Jurkat, Clone E6-1 (cell line): ENCODE results near the gene TNRC6B.
"Not testable (repeated sequence)": the region's sequence is repeated elsewhere in the genome, so short reads cannot be mapped to it uniquely, and the experiment has no call there.

Experiments used
- DNase-seq: peaks from one replicate; pipeline ENCODE4 v3.0.0-alpha.2; 2011; ENCODE audit warnings: low read depth, low spot score
- H3K4me3 ChIP-seq: 2 replicates; pipeline ENCODE4 v1.5.1; 2011; ENCODE audit warnings: mild to moderate bottlenecking, low read length, control low read depth, moderate library complexity

Gene TNRC6B

DNA sequence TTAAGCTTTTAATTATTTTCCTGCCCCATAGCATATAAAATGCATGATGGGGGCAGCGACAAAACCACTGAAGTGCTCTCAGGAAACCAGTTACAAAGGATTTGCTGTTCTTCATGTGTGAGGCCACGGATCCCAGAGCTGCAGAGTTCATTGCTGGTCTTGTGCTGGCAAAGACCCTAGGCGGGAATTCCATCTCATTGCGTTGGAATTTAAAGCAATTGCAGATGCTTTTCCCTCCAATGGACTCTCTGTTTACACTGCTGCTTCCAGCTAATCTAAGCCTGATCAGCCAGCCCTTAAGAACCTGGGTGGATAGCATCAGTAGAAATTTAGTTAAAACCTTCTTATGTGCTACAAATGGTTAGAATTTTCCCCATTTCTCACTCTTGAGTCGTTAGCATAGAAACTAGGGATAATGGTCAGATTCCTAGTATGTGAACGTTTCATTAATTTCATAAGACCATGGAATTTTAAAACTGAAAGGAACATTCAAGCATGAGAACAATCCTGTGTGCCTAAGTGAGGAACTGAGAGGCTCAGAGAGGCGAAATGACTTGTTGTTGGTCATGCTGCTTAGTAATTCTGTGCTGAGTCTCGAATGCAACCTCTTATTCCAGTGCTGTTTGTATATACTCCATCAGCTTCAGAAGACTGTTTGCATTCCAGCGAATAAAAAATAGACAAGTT is 132.5 kb downstream of the TNRC6B start:
- H3K4me3 ChIP-seq, result no peak overlapping the region
- DNase-seq, result no peak

DNA sequence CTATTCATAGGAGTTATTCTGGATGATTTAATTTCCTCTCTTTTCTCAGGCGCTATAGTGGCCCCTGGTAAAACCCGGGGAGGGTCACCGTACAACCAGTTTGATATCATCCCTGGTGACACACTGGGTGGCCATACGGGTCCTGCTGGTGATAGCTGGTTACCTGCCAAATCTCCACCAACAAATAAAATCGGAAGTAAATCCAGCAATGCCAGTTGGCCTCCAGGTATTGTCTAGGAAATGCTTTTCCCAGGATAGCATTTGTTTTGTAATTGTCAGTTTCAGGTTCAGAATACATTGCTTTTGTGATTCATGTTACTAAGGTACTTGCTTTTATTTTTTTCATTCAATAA is 133.0 kb downstream of the TNRC6B start:
- H3K4me3 ChIP-seq, result no peak overlapping the region
- no peak for DNase-seq

DNA sequence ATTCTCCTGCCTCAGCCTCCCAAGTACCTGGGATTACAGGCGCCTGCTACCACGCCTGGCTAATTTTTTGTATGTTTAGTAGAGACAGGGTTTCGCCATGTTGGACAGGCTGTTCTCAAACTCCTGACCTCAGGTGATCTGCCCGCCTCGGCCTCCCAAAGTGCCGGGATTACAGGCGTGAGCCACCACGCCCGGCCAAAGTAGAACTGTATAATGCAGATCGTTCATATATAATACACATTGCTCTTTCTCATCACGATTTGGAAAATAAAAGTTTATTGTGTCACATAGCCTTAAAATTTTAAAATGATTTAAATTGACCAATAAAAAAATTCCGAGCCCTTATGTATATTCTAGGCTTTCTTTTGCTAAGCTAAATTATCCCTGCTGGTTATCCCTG is 133.9 kb downstream of the TNRC6B start:
- H3K4me3 ChIP-seq, DNase-seq: not testable (repeated sequence)

DNA sequence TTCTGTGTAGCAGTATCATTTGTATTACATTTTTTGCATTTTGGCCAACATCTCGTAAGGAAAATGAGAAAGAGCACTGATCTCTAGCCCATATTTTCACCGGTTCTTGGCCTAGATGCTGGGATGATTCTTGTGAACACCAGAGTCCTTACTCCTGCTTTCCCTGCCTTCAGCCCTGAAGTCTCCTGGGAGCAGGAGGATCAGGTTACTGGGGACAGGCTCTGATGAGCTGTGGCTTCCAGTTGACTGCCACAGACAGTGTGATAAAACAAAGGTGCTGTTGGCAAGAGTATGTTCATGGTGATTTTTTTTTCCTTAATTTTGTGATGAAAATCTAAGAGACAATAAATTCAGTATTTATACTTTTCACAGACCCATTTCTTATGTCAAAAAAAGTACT is 134.3 kb downstream of the TNRC6B start:
- no peak for DNase-seq
- no peak overlapping the region for H3K4me3 ChIP-seq

DNA sequence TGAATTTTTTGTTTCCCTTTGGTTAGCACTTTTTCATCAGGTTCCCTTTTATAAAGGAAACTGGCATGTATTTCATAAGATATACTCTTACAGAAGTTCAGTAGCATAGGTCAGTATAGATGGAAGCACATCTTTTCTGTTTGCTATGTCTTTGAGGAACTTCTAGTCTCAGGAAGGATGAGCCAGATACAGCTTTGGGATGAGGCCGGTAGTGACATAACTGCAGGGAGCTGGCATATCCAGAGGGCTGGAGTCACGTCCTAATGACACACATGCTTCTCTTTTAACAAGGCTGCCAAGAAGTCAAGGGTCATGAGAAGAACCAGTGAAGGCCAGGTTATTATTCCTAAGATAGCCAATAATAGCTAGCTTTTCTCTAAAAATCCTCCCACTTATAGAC is 135.3 kb downstream of the TNRC6B start:
- no peak for DNase-seq
- H3K4me3 ChIP-seq, result no peak overlapping the region

DNA sequence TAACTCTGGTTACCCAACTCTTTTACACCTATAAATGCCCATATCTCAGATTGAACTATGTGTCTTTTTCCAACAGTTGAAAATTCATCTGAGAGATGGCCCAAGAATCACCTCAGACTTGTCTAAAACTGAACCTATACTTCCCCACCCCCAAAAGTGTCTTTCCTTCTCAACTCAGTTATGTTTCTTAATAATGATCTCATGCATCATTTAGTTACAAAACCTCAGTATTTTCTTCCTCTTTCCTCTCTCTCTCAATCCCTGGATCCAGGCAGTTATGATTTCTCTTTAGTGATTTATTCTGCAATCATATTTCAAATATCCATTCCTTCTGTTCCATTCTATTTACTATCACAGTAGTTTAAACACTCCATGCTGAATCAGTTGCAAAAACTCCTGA is 136.3 kb downstream of the TNRC6B start:
- no peak for DNase-seq
- H3K4me3 ChIP-seq, result no peak overlapping the region

DNA sequence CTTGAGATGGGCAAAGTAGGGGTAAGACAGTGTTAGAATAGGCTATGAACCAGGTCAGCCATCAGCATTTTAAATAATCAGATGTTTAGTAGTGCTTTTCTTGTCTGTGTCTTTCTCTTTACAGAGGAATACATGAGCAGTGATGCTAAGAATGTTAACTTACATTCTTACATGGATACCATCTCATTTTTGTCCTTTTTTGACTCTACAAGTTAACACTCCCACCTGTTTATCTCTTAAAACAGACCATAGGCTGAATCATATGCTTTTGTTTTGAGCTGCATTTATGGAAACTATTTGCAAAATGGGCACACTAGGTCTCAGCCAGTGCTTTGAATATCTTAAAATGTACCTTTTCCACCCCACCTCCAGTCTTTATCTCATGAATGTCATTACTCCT is 143.0 kb downstream of the TNRC6B start:
- no peak for DNase-seq
- no peak overlapping the region for H3K4me3 ChIP-seq

DNA sequence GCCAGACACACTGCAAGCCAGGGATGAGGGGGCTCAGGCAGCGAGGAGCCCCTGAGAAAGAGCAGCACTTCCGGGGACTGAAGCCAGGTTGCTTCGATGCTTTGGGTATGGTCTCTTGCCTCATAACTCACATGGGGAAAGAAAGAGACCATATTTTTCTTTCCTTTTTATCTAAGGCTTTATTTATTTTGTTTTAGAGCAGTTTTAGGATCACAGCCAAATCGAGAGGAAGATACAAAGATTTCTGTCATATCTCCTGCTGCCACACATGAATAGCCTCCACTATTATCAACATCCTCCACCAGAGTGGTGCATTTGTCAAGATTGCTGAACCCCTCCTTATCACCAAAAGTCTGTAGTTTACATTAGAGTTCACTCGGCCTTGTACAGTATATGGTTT is 144.3 kb downstream of the TNRC6B start:
- no peak overlapping the region for H3K4me3 ChIP-seq
- DNase-seq, result no peak

DNA sequence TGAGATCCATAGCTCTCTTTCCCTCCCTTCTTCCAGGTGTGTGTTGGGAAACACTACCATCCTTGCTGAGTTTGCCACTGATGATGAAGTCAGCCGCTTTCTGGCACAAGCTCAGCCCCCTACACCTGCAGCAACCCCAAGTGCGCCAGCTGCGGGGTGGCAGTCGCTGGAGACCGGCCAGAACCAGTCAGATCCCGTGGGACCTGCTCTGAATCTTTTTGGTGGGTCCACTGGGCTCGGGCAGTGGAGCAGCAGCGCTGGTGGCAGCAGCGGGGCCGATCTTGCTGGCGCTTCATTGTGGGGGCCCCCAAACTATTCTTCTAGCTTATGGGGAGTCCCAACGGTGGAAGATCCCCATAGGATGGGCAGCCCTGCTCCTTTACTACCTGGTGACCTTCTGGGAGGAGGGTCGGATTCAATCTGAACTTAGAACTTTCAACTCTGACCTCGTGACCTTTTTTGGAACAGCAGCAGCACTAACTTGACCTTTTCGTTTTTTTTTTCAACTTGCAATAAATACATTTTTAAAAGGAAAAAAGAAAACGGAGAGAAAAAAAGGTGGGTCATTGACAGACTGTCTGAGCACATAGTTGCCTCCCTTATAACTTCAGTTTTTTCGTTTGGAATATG is 145.2 kb downstream of the TNRC6B start:
- DNase-seq, result no peak
- no peak overlapping the region for H3K4me3 ChIP-seq

DNA sequence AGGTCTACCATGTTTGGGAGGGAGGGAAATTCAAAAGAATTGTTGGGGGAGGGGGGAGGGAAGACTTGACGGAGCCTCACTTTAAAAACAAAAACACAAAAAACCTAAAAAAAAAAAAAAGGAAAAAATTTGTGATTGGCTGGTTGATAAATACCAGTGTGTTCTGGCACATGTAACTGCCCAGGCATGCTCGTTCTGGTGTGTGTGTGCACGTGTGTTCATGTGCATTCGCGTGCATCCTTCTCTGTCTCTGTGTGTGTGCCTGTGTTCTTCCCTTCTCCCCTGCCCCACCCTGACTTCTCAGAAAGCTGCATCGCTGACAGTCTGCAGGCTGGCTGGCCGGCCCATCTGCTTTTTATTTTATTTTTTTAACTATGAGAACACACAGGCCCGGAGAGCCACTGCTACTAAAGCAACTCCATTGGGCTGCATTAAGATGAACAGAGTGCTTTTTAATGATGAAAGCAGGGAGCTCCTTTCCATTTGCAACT is 146.0 kb downstream of the TNRC6B start:
- DNase-seq, result no peak
- H3K4me3 ChIP-seq, result peak overlapping the region; percentile 6

DNA sequence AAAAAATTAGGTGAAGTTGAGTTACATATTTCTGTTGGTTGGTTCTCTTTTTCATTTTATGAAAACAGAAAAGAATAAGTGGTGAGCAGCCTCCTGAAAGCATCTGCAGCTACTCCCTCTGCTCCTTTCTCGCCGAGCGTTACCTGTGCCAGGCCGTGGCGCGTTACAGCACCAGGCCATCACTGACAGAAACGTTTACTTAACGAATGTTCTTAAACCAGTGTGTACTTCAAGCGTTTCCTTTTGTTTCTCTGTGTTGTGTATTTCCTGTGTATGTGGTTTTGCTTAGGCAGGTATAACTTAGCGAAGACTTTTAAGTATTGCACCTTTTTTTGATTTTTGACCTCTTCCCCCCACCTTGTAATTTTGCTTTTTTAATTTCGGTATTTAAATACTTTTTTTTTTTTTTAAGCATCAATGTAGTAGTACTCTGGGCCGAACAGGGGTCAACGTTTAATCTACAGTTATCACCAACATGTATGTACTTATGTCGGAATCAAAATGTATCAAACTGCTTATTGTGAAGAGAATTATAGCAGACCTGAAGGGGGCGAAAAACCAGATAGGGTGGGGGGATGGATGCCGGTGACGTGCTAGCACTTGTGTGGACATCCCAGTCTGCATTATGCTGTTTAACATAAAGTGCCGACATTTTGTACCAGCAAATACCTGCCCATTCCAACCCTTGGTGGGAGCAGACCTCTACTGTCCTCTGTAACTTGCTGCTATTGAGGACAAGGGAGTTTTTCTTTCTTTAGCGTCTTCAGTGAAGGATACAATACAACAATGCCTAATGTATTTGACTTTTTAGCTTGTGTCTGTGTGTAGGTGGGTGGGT is 147.0 kb downstream of the TNRC6B start:
- H3K4me3 ChIP-seq, result peak overlapping the region; percentile 6; the same call in 1 of the 2 replicates
- DNase-seq, result peak; percentile 85

DNA sequence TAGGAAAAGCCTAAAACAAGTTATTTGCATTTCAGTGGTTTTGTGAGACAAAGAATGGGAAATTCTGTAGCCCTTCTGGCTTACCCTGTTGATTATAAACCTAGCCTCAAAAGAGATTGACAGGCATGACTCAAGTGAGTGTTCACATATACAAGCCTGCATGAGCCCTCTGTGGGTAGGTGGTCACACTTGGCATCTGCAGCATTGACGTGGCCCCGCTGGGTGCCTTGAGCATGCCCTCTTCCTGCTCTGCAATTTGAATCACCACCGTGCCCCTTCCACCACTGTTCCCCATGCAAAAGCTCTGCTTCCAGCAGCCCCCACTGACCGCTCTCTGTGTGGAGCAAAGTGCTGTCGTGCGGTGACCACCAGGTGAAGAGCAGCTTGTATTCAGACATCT is 147.6 kb downstream of the TNRC6B start:
- no peak overlapping the region for H3K4me3 ChIP-seq
- peak; percentile 61 for DNase-seq

DNA sequence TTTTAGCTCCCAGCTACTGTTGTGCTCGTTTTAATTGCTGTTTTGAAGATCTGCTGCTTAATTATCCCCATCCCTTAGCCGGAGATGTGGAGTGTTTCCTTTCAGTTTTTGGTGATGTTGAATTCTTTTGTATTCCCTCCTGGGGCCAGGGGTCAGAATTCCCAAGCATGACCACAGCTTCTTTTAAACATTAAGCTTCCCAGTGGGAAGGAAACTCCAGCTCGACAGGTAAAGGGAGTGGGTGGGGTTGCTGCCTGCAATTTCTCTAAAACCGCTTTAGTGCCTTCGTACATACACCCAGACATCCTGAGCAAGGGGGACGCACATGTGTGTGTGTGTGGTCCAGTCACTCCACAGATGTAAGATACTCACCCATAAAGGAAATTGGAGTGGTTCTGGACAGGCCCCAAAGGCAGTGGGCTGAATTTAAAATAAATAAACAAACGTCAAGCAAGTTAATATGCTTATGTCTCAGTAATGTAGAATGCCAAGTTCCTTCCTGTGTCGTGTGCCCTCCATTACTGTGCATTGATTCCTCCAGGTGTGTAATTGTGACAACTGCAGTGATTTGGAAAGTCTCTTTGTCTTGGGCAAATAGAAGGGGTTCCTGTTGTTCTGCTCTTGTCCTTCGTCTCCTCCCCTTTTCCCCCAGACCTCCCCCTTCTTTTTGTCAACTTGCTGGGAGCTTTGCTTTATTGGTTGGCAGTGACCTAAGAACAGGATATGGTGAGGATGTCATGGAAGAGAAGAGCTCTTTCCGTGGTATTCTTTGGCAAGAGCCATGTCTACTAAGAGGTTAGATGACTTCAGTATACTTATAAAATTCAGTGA is 149.4 kb downstream of the TNRC6B start:
- no peak overlapping the region for H3K4me3 ChIP-seq
- peak; percentile 56 for DNase-seq

DNA sequence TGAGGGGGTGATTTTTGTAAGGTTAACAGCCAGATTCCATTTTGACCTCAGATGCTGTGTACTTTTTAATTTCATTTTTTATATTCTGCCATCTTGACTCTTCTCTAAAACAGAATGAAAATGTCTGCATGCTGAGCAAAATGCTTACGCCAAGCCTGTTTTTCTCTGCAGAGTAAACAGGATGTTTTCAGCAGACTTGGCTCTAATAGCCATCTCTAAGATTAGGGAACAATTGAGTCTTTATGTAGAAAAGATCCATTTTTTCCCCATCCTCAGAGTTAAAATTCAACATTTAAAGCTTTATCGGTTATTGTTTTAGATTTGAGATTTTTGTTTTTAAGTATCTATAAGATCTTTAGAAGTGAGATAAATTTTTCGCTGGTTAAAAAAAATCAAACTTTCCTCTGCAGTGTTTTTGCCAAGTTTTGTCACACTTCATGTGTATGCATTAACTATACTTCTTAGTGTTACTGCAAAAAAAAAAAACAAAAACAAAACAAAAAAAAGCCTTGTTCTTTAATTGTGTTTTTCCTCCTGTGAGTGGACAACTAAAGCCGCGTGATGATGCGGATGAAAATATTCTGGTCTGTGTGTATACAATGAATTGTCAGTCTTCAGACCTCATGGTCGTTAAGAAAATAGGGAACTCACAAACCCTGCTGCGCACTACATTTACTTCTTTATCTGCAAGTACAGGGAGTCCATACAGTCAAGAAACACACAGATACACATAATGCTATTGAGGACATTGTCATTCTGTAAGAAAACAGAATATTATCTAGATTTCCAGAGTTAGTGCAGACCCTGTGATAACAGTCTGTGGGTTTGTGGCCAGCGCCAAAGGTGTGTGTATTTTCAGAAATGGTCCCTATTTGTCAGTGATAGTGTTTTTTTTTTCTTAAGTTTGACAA is 151.1 kb downstream of the TNRC6B start:
- no peak overlapping the region for H3K4me3 ChIP-seq
- DNase-seq, result peak; percentile 78

DNA sequence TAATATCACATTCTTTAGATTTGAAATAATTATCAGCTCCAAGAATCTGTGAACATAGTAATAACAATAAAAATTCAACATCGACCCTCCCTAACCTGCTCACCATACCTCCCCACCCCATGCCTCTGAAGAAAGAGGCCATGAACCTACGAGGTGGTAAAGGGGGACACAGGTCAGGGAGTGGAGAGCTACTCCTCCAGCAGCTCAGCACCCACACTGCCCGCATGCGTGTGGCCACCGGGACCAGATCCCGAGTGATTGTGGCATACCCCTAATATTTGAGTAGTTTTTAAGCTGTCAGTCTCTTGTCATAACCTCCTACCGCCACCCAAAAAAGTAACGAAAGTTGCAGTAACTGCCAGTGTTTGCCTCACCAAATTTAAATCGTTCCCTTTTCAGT is 151.7 kb downstream of the TNRC6B start:
- no peak for DNase-seq

DNA sequence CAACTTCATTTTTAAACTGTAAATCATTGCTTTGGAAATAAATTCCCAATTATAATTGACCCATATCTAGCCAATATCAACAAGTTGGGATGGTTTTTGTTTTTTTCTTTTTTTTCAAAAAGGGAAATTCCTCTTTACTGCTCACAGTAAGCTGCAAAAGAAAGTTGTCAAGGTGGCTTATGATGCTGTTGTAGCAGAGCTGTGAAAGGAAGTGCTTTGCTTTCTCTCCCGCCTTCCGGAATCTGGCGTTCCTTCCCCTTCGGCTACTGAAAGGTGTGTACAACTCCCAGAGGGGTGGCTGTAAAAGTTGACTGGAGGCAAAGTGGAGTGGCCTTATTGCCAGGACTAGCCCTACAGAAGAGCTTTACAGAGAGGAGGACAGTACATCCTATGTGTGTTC is 152.4 kb downstream of the TNRC6B start:
- no peak for DNase-seq
- H3K4me3 ChIP-seq, result no peak overlapping the region

More for the DNA sequence above, 151.7 kb downstream of the TNRC6B start:
- no peak overlapping the region for H3K4me3 ChIP-seq

DNA sequence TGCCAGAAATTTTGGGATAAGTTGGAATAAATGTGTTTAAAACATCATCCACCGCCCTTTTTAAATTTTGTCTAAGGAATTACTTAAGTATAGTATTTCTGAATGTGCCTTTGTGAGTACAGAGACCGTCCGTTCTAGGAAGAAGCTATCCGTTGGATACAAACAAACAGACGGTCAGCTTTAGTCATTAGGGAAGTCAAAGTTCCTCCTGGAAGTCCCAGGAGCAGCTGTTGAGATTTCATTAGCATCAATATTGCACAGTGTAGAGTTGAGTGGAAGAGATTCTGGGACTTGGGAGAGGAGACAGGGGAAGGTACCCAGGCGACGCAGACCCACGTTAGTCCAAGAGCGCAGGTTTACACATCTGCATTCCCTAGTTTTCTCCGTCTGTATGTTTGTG is 152.9 kb downstream of the TNRC6B start:
- H3K4me3 ChIP-seq, result no peak overlapping the region

DNA sequence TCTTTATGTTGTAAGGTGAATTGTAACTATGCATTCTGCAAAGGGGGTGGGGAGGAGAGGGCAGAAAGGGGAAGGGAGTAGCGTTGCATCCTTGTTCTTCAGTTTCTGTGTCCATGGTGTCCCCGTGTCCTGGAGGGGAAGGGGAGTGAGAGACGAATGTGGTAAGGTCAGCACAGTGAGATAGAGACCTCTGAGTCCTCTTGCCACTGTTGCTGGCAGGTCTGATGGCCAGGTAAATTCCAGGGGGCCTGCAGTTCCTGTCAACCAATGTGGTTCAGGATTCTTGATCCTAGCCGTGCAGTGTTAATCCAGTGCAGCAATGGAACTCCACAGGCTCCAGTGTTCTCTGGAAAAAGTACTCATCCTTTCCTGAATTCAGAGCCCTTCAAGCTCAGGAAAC is 154.0 kb downstream of the TNRC6B start:
- no peak overlapping the region for H3K4me3 ChIP-seq
- DNase-seq, result no peak

More for the DNA sequence above, 152.9 kb downstream of the TNRC6B start:
- DNase-seq, result no peak
